ENCODE measurements around the gene EGF. TPM values are rescaled to one million over a fixed set of nuclear protein-coding genes. Genes with fewer than 3 reads are reported as not detected.

Gene EGF
- total RNA-seq (2022; extraction: Qiagen RNA extraction; ENCODE audit: low read depth), result 0.18 to 0.31 TPM (median 0.23 TPM) in 5 replicates

DNA sequence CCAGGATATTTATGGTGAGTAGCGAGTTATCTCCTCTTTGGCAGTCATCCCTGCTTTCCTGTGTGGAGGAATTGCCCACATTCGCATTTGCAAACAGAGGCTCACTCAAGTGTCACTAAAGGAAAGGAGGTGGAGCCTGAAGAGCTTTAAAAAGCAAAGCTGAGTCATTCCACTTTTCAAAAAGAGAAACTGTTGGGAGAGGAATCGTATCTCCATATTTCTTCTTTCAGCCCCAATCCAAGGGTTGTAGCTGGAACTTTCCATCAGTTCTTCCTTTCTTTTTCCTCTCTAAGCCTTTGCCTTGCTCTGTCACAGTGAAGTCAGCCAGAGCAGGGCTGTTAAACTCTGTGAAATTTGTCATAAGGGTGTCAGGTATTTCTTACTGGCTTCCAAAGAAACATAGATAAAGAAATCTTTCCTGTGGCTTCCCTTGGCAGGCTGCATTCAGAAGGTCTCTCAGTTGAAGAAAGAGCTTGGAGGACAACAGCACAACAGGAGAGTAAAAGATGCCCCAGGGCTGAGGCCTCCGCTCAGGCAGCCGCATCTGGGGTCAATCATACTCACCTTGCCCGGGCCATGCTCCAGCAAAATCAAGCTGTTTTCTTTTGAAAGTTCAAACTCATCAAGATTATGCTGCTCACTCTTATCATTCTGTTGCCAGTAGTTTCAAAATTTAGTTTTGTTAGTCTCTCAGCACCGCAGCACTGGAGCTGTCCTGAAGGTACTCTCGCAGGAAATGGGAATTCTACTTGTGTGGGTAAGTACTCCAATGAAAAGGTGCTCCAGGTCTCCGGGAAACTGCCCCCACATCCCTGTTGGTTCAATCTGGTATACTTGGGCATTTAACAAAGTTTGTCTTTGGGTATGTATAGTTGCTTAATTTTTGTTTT lies at the start of gene EGF:
Gene EGF (plus strand): TSS at position 178 of the 890 bp plus-strand sequence. CDS start 453 bp downstream, at position 631.

Other genes starting within 250 kb of the EGF start
- gene CASP6, start 209.4 kb upstream of the EGF start, total RNA-seq (2022; extraction: Qiagen RNA extraction; ENCODE audit: low read depth), result 13.5 to 17.3 TPM (median 16.1 TPM) in 5 replicates
- gene PLA2G12A, start 182.8 kb upstream of the EGF start, total RNA-seq (2022; extraction: Qiagen RNA extraction; ENCODE audit: low read depth), result 9.4 to 16.2 TPM (median 11.0 TPM) in 5 replicates
- 0.38 to 0.86 TPM (median 0.74 TPM) in 5 replicates for gene CFI, start 110.9 kb upstream of the EGF start, total RNA-seq (2022; extraction: Qiagen RNA extraction; ENCODE audit: low read depth)
- gene GAR1, start 97.1 kb upstream of the EGF start, total RNA-seq (2022; extraction: Qiagen RNA extraction; ENCODE audit: low read depth), result 34.3 to 59.5 TPM (median 42.1 TPM) in 5 replicates
- 0.06 TPM in 1 of 5 replicates, not detected in the others for gene RRH, start 84.9 kb upstream of the EGF start, total RNA-seq (2022; extraction: Qiagen RNA extraction; ENCODE audit: low read depth)
- gene LRIT3, start 64.8 kb upstream of the EGF start, total RNA-seq (2022; extraction: Qiagen RNA extraction; ENCODE audit: low read depth), result 0.05 to 0.10 TPM (median 0.06 TPM) in 3 of 5 replicates, not detected in the others